Loucy (cell line): ENCODE measurements around the gene TMEM258.

Source experiments
- H2AFZ ChIP-seq: fragments of 200-600 bp; sonication (generic); 2 replicates; pipeline ENCODE4 v1.6.0; 2016; ENCODE audit warnings: antibody characterized with exemption, mild to moderate bottlenecking, low read length, moderate library complexity
- H3F3A ChIP-seq: fragments of 200-600 bp; 2 replicates; pipeline ENCODE4 v1.6.0; 2016; ENCODE audit warnings: antibody characterized with exemption, low read depth, mild to moderate bottlenecking
- H3K27me3 ChIP-seq: fragments of 200-600 bp; sonication (generic); 2 replicates; pipeline ENCODE4 v1.6.1; 2014; ENCODE audit warnings: low read length, mild to moderate bottlenecking; ENCODE audit not compliant: insufficient read depth, poor library complexity, severe bottlenecking
- H3K36me3 ChIP-seq: fragments of 200-600 bp; sonication (generic); 2 replicates; pipeline ENCODE4 v1.6.1; 2016; ENCODE audit warnings: low read length; ENCODE audit not compliant: insufficient read depth
- H3K4me1 ChIP-seq: fragments of 200-600 bp; sonication (generic); 2 replicates; pipeline ENCODE4 v1.5.1; 2014; ENCODE audit warnings: low read length, mild to moderate bottlenecking; ENCODE audit not compliant: insufficient read depth, poor library complexity, severe bottlenecking
- H3K4me2 ChIP-seq: fragments of 200-600 bp; sonication (generic); 2 replicates; pipeline ENCODE4 v1.6.0; 2014; ENCODE audit warnings: antibody characterized with exemption, low read length, low read depth, mild to moderate bottlenecking; ENCODE audit not compliant: poor library complexity, severe bottlenecking
- H3K4me3 ChIP-seq: fragments of 200-600 bp; sonication (generic); 2 replicates; pipeline ENCODE4 v1.5.1; 2014; ENCODE audit warnings: low read length, mild to moderate bottlenecking, mixed read lengths; ENCODE audit not compliant: poor library complexity, severe bottlenecking
- H3K79me2 ChIP-seq: fragments of 200-600 bp; sonication (generic); 2 replicates; pipeline ENCODE4 v1.6.1; 2014; ENCODE audit warnings: low read length; ENCODE audit not compliant: insufficient read depth
- H3K9ac ChIP-seq: fragments of 200-600 bp; sonication (generic); 2 replicates; pipeline ENCODE4 v1.6.0; 2014; ENCODE audit warnings: mild to moderate bottlenecking, low read depth, low read length, moderate library complexity; ENCODE audit not compliant: poor library complexity, severe bottlenecking
- H3K9me2 ChIP-seq: fragments of 200-600 bp; sonication (generic); replicated peaks from 2 replicates; pipeline ENCODE4 v1.6.1; 2016; ENCODE audit warnings: low read depth, low read length, mixed read lengths
- H3K9me3 ChIP-seq: fragments of 200-600 bp; sonication (generic); 2 replicates; pipeline ENCODE4 v1.6.1; 2014; ENCODE audit warnings: mild to moderate bottlenecking, antibody characterized with exemption, low read length, low read depth; ENCODE audit not compliant: insufficient read depth
- H4K20me1 ChIP-seq: fragments of 200-600 bp; sonication (generic); 2 replicates; pipeline ENCODE4 v1.6.0; 2014; ENCODE audit warnings: antibody characterized with exemption, low read length, mild to moderate bottlenecking; ENCODE audit not compliant: insufficient read depth, poor library complexity, severe bottlenecking
- CTCF ChIP-seq: fragments of 200-600 bp; sonication (generic); conservative IDR thresholded peaks from 2 replicates; pipeline ENCODE4 v1.5.1; 2014; ENCODE audit warnings: mild to moderate bottlenecking, antibody characterized with exemption, low read length
- EZH2phosphoT487 ChIP-seq: fragments of 200-600 bp; IDR thresholded peaks from 2 replicates; pipeline ENCODE4 v1.6.1; 2018; ENCODE audit warnings: antibody characterized with exemption, mild to moderate bottlenecking, moderate library complexity, borderline replicate concordance

Gene TMEM258

GRCh38 chr11:61795876-61796526, 3.6 kb upstream of the TMEM258 start:
- no peaks in the 10 kb centered on the region for H3K9me3 ChIP-seq
- peak overlapping the region; percentile 58 for H3K9ac ChIP-seq
- H3K36me3 ChIP-seq, result peaks cover 25% of the 10 kb centered on the region; the same call in 1 of the 2 replicates
- H3K4me1 ChIP-seq, result peaks cover 32% of the 10 kb centered on the region
- H3K4me2 ChIP-seq, result peak overlapping the region; percentile 90
- peaks cover 45% of the 10 kb centered on the region for H4K20me1 ChIP-seq
- TF ChIP-seq EZH2phosphoT487 (no peak), CTCF (no peak)
- no peak overlapping the region for H3K4me3 ChIP-seq
- H2AFZ ChIP-seq, result no peak overlapping the region
- no peaks in the 10 kb centered on the region for H3K9me2 ChIP-seq
- H3F3A ChIP-seq, result peaks cover 4% of the 10 kb centered on the region; the same call in 1 of the 2 replicates
- H3K79me2 ChIP-seq, result peaks cover 79% of the 10 kb centered on the region
- peaks cover 5% of the 10 kb centered on the region for H3K27me3 ChIP-seq

GRCh38 chr11:61795459-61795858, 3.1 kb upstream of the TMEM258 start:
- Histone ChIP-seq H3K9me2 (no peaks in the 10 kb centered on the region), H3K4me1 (peaks cover 32% of the 10 kb centered on the region), H3K4me3 (peak overlapping the region; percentile 85), H3F3A (peaks cover 4% of the 10 kb centered on the region; the same call in 1 of the 2 replicates), H2AFZ (no peak overlapping the region), H3K27me3 (peaks cover 5% of the 10 kb centered on the region), H3K9ac (peak overlapping the region; percentile 58), H3K4me2 (peak overlapping the region; percentile 90), H3K79me2 (peaks cover 84% of the 10 kb centered on the region), H3K36me3 (peaks cover 23% of the 10 kb centered on the region; the same call in 1 of the 2 replicates), H4K20me1 (peaks cover 42% of the 10 kb centered on the region), H3K9me3 (no peaks in the 10 kb centered on the region)
- TF ChIP-seq EZH2phosphoT487, result no peak
- TF ChIP-seq CTCF, result no peak

- peaks cover 19% of the 10 kb centered on the region; the same call in 1 of the 2 replicates for H3K36me3 ChIP-seq
- H4K20me1 ChIP-seq, result peaks cover 39% of the 10 kb centered on the region
- no peaks in the 10 kb centered on the region for H3K9me3 ChIP-seq
- H3K79me2 ChIP-seq, result peaks cover 93% of the 10 kb centered on the region
- H3K9me2 ChIP-seq, result no peaks in the 10 kb centered on the region
- peak overlapping the region; percentile 85 for H3K4me3 ChIP-seq
- no peak overlapping the region for H2AFZ ChIP-seq
- peak overlapping the region; percentile 90 for H3K4me2 ChIP-seq
- H3F3A ChIP-seq, result peaks cover 4% of the 10 kb centered on the region; the same call in 1 of the 2 replicates
- peaks cover 5% of the 10 kb centered on the region for H3K27me3 ChIP-seq
- H3K9ac ChIP-seq, result peak overlapping the region; percentile 58
- H3K4me1 ChIP-seq, result peaks cover 32% of the 10 kb centered on the region
- TF ChIP-seq EZH2phosphoT487, result no peak
- TF ChIP-seq CTCF, result no peak
Observed at GRCh38 chr11:61794579-61794978, 2.2 kb upstream of the TMEM258 start.
